ENCODE data around the gene E2F4. TPM values are rescaled to one million over a fixed set of nuclear protein-coding genes. Genes with fewer than 3 reads are reported as not detected.

Gene E2F4
- total and polyA plus RNA-seq, 2 of the 13 experiments (the other 11 are each of a cell fraction or from before 2014, with no cell fraction given): 84.8 to 91.2 TPM

- ChIA-PET CTCF (ENCODE audit: low intra/inter-chr PET ratio, low total read pairs) (no interaction called here), POLR2A (no interaction called here)
- FAIRE-seq: no peak
- Histone ChIP-seq H3K9ac (ENCODE audit: insufficient read depth, low read depth, low read length) (no peak overlapping the region), H3K27ac (ENCODE audit: extremely low read length, insufficient read depth, low read length) (no peak overlapping the region), H3K4me3 (replicated peaks in 1 of 3; ENCODE audit: insufficient read depth in 1 of 3, low read depth in 2 of 3, low read length in 3 of 3) (no peak overlapping the region), H3K4me2 (ENCODE audit: low read depth, low read length) (no peak overlapping the region), H3K79me2 (ENCODE audit: insufficient read depth, low read length) (no peaks in the 10 kb centered on the region), H3K36me3 (replicated peaks in 1 of 2; ENCODE audit: control insufficient read depth in 1 of 2, insufficient read depth in 2 of 2, low read length in 2 of 2) (peaks cover 64 to 83% of the 10 kb centered on the region in 2 experiments), H4K20me1 (ENCODE audit: insufficient read depth, low read length) (peaks cover 9% of the 10 kb centered on the region; the same call in 1 of the 2 replicates), H2AFZ (ENCODE audit: low read length) (no peak overlapping the region), H3K4me1 (ENCODE audit: insufficient read depth, low read length) (peaks cover 8% of the 10 kb centered on the region), H3K9me3 (ENCODE audit: low read length) (no peaks in the 10 kb centered on the region), H3K27me3 (ENCODE audit: control insufficient read depth in 1 of 2, insufficient read depth in 2 of 2, low read length in 2 of 2) (no peaks in the 10 kb centered on the region)
- in situ Hi-C loops (cut with HindIII; ENCODE audit: extremely low pct_ligation_motif_present, low pct_unique_long_range_greater_than_20kb) (no loop called here), intact Hi-C loops (cut with micrococcal nuclease; ENCODE audit: unreplicated experiment) (no loop called here)
- no peak for DNase-seq (ENCODE audit: low spot score)
- 87% methylated on average over 2 of the region's 2 CpGs for WGBS (ENCODE audit: low lambda C conversion rate)
- no TSS peak for BruUV-seq (replicated peaks)
- no peak for ATAC-seq
- no peak for TF ChIP-seq RFX3 (CRISPR knock-in tag; IDR thresholded peaks at IDR 0.05)
- no peak for TF ChIP-seq ZNF562 (CRISPR knock-in tag; IDR thresholded peaks at IDR 0.05; ENCODE audit: borderline replicate concordance)
- no peak for TF ChIP-seq ZNF333 (CRISPR knock-in tag; IDR thresholded peaks at IDR 0.05; ENCODE audit: borderline replicate concordance)
- TF ChIP-seq PBX2 (CRISPR knock-in tag; IDR thresholded peaks at IDR 0.05): no peak
- TF ChIP-seq MTA3 (CRISPR knock-in tag; IDR thresholded peaks at IDR 0.05): no peak
- TF ChIP-seq RNF2 (conservative IDR thresholded peaks at IDR 0.05; ENCODE audit: low read depth): no peak
- TF ChIP-seq ZNF451 (CRISPR knock-in tag; IDR thresholded peaks at IDR 0.05): no peak
- TF ChIP-seq ZNF546 (CRISPR knock-in tag; conservative IDR thresholded peaks at IDR 0.05): no peak
- no peak for TF ChIP-seq ARID5B (CRISPR knock-in tag; IDR thresholded peaks at IDR 0.05)
- TF ChIP-seq AHR (CRISPR knock-in tag; IDR thresholded peaks at IDR 0.05): no peak
- no peak for TF ChIP-seq MAFG (CRISPR knock-in tag; IDR thresholded peaks at IDR 0.05)
Measured at GRCh38 chr16:67145746-67146145, 46.2 kb upstream of the E2F4 start.
